Measurements from ENCODE around the gene C1QTNF2.

- no peak for TF ChIP-seq ZNF550 (CRISPR knock-in tag; IDR thresholded peaks at IDR 0.05; ENCODE audit: borderline replicate concordance)
- no peak for TF ChIP-seq TCF7 (IDR thresholded peaks at IDR 0.05; ENCODE audit: low read depth)
- TF ChIP-seq ZNF234 (CRISPR knock-in tag; conservative IDR thresholded peaks at IDR 0.05): no peak
- TF ChIP-seq CREB3 (CRISPR knock-in tag; IDR thresholded peaks at IDR 0.05): no peak
- no peak for TF ChIP-seq CTCF (CRISPR knock-in tag; IDR thresholded peaks at IDR 0.05)
- no peak for TF ChIP-seq MXI1 (IDR thresholded peaks at IDR 0.05; ENCODE audit: borderline replicate concordance, low read depth, low read length)
- TF ChIP-seq NFAT5 (CRISPR knock-in tag; IDR thresholded peaks at IDR 0.05): no peak
- no peak for TF ChIP-seq SP4 (CRISPR knock-in tag; IDR thresholded peaks at IDR 0.05)
- no peak for TF ChIP-seq POLR2A (IDR thresholded peaks at IDR 0.05; ENCODE audit: insufficient read depth in 1 of 2, low read depth in 2 of 2, low read length in 2 of 2)
- no peak for TF ChIP-seq DZIP1 (CRISPR knock-in tag; IDR thresholded peaks at IDR 0.05)
- TF ChIP-seq KDM5B (CRISPR knock-in tag; IDR thresholded peaks at IDR 0.05; ENCODE audit: borderline replicate concordance): no peak
- no peak for TF ChIP-seq ZBTB20 (CRISPR knock-in tag; IDR thresholded peaks at IDR 0.05; ENCODE audit: borderline replicate concordance, low read depth)
- no peak for TF ChIP-seq SRSF4 (IDR thresholded peaks at IDR 0.05; ENCODE audit: low read depth, low read length, poor library complexity, severe bottlenecking)
These were observed 49.8 kb upstream of the C1QTNF2 start for GRCh38 chr5:160420331-160420610.
